GM21723 (cell line): Measurements from ENCODE around the gene ICOSLG.
"Not testable (repeated sequence)": the region's sequence is repeated elsewhere in the genome, so short reads cannot be mapped to it uniquely, and the experiment has no call there.

Experiments
- ATAC-seq: cut with Tn5 transposase; IDR thresholded peaks from one replicate; pipeline ENCODE4 v1.9.1; 2021; ENCODE audit warnings: mild to moderate bottlenecking, moderate library complexity; ENCODE audit not compliant: unreplicated experiment

ICOSLG gene

GRCh38 chr21:44227614-44228013, 13.1 kb downstream of the ICOSLG start:
- ATAC-seq, result not testable (repeated sequence)

DNA sequence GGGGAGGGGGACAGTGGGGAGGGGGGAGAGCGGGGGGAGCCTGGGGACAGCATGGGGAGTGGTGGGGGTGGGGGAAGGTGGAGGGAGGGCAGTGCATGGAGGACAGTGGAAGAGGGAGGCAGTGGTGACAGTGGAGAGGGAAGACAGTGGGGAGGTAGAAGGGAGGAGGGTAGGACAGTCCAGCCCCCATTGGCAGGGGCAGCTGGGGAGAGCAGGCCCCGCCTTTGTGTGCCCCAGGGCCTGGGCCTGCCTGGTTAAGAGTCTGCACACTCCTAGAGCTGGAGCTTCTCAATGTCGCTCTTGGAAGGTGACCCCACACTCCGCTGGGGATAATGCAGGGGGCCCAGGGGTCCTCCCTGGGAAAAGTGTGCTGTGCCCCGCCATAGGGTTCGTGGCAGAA, 15.1 kb downstream of the ICOSLG start:
- ATAC-seq, result not testable (repeated sequence)

- not testable (repeated sequence) for ATAC-seq
Measured at GRCh38 chr21:44223334-44223733, 17.4 kb downstream of the ICOSLG start.

DNA sequence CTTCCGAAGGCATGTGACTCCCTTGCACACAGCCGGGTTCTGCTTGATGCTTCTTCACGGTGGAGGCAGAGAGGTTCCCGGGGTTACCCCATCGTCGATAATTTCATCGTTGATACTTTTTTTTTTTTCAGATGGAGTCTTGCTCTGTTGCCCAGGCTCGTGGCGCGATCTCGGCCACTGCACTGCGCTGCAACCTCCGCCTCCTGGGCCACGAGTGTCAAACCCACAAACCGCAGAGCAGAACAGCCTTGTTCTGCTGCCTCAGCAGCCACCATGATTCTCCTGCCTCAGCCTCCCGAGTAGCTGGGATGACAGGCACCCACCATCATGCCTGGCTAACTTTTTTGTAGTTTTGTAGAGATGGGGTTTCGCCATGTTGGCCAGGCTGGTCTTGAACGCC, 20.1 kb downstream of the ICOSLG start:
- not testable (repeated sequence) for ATAC-seq

- not testable (repeated sequence) for ATAC-seq
Measured at GRCh38 chr21:44218461-44218860, 22.3 kb downstream of the ICOSLG start.

GRCh38 chr21:44211978-44212377, 28.8 kb downstream of the ICOSLG start:
- ATAC-seq, result not testable (repeated sequence)

GRCh38 chr21:44211574-44211973, 29.2 kb downstream of the ICOSLG start:
- ATAC-seq, result not testable (repeated sequence)

- not testable (repeated sequence) for ATAC-seq
Measured at GRCh38 chr21:44207860-44208646, 32.7 kb downstream of the ICOSLG start.

DNA sequence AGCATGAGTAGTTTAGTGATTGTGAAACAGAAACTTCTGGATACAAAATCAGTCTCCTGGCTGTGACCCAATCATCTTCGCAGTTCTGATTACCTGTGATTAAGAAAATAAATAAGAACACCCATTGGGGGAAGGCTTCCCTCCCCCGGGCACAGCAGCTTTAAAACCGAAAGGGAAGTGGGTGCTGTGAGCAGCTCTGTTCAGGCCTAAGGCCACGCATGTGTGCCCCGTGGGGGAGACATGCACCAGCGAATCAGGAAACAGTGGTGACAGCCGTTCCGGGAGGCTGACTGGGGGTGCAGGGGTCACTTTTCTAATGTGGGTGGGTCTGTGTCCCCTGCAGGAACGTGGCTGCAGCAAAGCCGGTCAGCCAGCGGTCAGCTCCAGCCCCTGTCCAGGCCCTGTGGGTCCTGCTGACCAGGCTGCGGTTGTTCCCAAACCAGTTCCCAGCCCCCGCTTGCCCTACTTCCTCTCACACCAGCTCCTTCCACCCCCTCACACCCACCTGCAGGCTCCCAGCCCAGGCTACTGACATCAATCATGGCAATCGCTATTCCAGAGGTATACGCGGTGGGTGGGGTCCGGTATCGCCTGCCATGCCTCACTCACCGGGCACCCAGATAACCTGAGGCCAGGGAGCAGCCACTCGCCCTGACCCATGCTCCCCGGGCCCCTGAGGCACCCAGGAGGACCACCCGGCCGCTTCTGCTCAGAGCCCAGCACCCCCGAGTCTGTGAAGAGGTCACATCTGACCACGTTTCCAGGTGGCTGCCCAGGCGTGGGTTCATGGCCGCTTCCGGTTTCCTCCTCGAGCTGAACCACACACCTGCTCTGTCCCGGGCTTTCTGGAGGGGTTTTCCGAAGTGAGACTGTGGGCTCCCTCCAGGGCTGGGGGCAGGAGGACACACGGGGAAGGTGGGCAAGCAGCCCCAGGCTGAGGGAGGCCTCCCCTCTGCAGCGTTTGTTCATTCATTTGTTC, 33.8 kb downstream of the ICOSLG start:
- peak; percentile 67 for ATAC-seq

DNA sequence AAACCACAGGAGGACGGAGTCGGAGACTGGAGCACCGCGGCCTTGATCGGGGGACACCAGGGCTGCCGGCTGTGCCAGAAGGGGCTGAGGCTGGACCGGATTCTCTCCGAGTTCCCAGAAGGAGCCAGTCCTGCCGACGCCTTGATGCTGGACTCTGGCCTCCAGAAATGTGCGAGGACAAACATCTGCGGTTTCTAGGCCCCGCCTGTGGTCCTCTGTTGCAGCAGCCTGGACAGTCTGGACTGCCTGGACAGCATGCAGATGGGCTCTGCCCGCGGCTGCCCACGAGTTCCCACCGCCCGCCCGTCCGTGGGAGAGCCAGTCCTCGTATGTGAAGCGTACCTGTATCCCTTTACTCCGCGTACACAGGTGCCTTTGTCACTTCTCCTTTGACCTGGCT, 34.6 kb downstream of the ICOSLG start:
- ATAC-seq, result not testable (repeated sequence)

- not testable (repeated sequence) for ATAC-seq
Measured at GRCh38 chr21:44202590-44203299, 38.0 kb downstream of the ICOSLG start.

DNA sequence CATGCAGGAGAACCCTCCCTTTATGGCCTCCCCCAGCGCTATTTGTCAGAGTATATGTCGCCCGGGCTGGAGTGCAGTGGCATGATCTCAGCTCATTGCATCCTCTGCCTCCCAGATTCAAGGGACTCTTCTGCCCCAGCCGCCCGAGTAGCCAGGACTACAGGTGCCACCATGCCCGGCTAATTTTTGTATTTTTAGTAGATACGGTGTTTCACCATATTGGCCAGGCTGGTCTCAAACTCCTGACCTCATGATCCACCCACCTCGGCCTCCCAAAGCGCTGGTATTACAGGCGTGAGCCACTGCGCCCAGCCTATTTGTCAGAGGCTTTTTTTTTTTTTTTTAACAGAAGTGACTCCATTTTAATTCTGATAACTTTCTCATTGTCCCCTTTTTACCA, 40.7 kb downstream of the ICOSLG start:
- not testable (repeated sequence) for ATAC-seq

GRCh38 chr21:44199448-44199847, 41.3 kb downstream of the ICOSLG start:
- ATAC-seq, result no peak

- ATAC-seq, result not testable (repeated sequence)
Measured at GRCh38 chr21:44197156-44197516, 43.6 kb downstream of the ICOSLG start.

- ATAC-seq, result not testable (repeated sequence)
Measured at GRCh38 chr21:44196212-44197155, 44.3 kb downstream of the ICOSLG start.

DNA sequence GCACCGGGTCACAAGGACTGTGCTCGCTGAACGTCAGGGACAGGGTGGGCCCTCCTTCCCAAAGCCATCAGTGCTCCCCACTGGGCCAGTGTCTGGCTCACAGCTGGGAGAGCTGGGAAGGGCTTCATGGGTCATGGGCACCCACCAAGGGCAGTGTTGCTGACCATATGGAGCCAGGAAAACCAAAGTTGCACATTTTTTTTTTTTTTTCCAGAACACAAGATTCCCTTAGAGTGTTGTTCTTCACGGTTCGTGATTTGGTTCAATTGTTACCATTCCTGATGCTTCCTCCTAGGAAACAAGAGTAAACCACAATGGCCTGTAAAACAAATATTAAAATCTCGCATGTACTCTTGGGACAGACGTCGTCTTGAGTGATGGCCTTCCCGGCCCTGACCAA, 45.9 kb downstream of the ICOSLG start:
- not testable (repeated sequence) for ATAC-seq

DNA sequence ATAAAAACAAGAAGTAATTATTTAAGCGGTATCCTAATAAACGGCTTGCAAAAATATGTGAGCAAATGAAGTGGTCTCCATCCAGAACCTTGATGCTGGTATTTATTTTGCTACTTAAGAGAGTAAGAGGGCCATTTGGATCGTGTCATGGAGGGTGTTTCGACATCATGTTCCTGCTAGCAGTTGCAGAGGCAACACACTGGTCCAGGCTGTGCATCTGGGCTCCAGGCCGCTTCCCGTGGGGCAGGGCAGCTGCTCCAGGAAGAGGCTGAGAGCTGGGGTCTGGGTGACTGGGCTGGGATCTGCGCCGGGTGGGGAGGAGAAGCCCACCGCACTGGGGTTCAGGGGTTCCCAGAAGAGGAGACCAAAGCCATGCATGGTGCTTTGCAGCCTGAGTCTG, 46.3 kb downstream of the ICOSLG start:
- ATAC-seq, result not testable (repeated sequence)

DNA sequence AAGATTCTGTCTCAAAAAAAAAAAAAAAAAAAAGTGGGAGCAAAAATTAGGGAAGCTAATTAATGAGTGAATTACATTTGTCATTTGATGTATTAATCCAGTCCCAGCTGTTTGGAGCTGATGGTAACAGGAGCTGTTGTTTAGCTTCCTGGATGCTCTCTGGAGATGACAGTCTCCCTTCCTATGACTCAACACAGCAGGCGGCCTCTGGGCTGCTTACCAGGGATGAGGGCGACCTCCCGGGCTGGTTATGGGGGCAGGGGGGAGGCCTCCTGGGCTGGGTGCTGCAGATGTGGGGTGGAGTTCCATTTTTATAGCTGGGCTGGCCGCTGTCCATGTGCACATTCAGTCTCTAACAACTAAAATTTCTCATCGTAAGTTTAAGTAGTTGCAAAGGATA, 47.6 kb downstream of the ICOSLG start:
- ATAC-seq, result not testable (repeated sequence)

DNA sequence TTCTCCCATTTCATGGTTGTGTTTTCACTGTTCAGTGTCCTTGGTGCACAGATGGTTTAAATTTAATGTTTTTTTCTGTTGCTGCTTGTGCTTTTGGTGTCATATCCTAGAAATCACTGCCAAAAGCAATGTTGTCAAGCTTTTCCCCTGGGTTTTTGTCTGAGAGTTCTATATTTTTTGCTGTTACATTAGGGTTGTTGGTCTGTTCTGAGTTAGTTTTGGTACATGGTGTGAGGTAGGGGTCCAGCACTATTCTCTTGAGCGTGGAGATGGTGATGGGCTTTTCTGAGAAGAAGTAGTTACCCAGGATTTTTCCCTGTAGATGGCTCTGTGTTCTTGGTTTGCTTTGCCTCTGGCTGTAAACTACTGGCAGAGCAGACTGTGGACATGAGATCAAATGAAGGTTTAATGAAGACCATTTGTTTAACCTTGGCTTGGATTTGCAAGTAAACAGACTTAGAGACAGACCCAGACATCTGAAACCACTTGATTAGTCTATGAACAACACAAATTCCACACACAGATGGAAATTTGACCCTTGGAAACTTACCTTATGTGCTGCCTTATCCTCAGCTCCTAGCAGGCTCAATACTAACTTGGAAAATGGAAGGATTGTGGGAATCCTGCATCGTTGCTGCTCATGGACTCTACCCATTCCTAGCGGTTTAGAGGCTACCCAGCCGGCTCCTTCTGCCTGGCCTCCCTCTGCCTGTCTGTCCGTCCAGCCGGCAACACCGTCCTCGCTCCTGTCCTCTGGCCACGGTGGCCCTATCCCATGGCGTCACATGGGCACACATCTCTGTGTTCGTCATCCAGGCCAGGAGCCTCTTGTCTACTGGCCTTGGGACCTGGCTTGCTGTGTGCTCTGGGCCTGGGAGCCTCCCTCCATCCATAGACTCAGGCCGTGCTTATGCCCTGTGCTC, 50.1 kb downstream of the ICOSLG start:
- not testable (repeated sequence) for ATAC-seq
